GM18511 (cell line): ENCODE data around the gene CHCHD6.

ENCODE experiments used
- ATAC-seq: cut with Tn5 transposase; IDR thresholded peaks from one replicate; pipeline ENCODE4 v1.9.1; 2021; ENCODE audit warnings: mild to moderate bottlenecking, moderate library complexity; ENCODE audit not compliant: unreplicated experiment

Gene CHCHD6

DNA sequence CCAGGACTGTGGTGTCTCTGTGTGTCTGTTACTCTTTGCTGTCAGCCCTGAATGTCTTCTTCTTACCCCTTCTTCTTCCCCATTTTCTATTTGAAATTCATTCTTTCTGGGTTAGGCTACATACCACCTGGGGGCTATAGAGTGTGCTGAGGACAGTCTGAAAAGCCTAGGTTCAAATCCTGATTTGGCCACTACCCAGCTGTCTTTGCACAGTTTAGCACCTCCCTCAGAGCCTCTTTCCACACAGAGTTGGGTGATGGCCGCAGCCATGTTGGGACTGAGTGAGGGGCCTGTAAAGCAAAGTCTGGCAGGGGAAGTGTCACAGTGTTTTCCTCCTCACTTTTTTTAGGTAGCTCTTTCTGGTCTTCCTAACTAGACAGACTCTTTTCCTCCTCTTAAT, 113.7 kb downstream of the CHCHD6 start:
- no peak for ATAC-seq

DNA sequence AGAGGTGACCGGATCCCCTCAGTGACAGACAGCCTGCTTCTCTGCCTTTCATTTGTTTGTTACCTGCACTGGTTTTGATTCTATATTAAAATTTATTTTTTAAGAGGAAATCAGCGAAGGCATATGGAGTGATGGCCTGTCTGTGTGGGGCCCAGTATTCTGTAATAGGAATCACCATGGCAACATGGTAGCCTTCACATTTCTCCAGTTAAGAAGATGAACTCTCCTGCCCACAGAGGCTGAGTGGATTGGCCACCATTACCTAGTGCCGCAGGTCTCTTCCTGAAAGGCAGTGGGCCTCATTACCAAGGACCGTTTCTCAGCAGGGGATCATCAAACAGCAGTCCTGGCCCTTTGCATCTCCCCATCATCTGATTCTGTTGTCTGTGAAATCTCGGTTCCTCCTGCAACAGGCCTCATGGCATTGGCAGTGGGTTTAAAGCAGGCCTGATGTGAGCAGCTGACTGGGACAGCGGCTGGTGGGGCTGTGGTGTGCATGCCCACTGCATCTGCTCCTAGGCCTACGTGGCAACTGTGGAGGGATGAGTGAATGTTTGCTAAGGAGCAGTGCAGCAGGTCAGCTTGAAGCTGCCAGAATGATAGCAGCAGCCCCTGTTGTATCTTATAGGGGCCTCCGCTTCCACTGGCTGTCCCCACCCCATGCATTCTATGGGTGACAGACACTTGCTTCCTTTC, 114.5 kb downstream of the CHCHD6 start:
- ATAC-seq, result no peak

DNA sequence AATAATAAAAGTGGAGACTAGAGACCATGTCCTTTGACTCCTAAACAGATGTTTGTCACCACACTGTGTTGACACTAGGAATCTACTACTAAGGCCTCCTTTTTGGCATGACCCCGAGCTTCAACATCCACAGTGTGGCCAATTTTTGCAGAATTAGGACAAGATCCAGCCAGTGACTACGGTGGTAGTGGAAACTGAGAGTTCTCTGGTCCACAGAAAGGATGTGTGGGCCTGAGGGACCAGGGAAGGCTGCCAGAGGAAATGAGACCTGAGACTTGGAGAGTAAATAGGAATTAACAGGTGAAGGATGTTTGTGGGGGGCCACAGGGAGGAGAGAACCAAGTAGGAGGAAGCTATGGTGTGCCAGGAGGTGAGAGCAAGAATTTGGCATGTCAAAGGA, 122.7 kb downstream of the CHCHD6 start:
- ATAC-seq, result no peak

DNA sequence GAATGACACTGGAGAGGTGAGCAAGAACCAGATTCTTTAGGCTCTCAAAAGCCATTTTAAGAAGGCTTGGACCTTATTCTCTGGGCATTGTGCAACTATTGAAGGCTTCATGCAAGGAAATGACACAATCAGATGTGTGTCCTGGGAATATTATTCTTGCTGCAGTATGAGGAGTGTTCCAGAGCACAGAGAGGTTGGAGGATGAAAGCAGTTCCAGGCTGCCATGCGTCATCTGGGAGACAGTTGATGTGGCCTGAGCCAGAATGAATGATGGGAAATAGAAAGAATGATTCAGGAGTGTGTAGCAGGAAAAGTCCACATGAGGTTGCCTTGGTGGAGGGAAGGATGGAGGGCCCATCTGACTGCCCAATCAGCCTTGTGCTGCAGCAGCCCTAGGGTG, 123.1 kb downstream of the CHCHD6 start:
- ATAC-seq, result no peak

DNA sequence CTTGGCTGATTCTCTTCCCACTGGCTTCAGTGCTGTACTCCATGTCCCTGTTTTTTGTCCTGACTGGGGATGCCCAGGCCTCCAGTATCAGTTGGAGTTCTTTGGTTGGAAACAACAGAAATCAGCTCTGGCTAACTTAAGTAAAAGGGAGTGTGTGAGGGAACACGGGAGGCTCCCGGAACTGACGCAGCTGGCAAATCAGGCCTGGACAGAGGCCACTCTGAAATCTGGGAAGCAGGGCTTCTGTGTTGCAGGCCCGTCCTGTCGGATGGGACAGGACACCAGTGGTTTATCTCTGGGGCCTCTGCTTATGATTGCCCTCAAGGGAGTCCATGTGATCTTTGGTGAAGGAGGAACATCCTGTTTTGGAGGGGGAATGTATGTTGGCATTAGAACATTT, 124.3 kb downstream of the CHCHD6 start:
- ATAC-seq, result no peak

DNA sequence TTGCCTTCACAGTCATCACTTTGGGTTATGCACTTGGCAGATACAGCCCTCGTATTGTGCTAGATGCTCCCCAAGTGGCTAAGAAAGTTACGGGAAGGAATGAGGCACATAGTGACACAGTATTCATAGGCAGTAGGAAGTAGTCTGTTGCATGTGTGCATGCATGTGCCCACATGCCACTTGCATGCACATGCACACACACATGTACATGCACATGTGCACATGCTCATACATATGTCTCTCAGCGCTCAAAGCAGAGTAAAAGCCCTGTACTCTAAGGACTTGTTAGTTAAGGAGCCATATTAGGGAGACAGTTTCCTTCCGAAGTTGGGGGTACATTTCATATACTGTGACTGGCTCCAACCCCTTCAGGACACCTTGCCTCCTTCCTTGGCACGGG, 128.9 kb downstream of the CHCHD6 start:
- no peak for ATAC-seq

DNA sequence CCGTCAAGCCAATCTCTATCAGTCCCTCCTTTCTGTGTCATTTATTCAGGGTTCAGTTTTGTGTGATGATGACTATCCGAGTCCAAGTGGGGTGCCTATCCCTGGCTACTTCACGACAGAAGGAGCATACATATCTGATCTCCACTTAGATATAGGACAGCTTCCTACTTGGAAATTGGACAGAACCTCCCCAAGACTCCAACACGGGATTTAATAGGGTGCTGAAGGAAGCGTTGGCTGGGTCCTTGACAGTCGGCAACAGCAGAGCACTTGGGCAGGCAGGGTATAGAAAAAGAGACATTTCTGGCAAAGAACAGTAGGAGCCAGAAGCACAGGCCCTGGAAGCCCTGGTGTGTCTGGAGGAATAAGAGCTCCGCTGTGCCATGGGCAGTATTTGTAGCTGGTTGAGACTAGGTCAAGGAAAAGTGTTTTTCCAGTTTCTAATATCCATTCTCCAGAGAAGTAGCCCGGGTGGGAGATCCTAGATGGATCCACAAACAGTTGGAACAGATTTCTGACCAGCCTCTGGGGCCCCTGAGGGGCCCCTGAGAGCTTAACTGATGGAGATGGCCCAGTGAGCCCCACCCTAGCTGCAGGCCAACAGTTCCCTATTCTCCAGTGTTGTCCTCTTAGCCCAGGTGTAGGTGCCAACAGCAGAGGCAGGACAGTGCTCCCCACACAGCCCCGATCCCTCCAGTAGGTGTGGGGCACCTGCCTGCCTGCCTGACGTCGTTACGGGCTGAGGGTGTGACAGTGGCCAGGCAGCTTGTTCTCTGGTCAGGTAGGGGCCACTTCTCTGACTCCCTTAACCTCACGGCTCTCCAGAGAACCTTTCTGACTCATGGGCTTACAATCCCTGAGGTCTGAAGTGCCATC, 130.8 kb downstream of the CHCHD6 start:
- ATAC-seq, result no peak

DNA sequence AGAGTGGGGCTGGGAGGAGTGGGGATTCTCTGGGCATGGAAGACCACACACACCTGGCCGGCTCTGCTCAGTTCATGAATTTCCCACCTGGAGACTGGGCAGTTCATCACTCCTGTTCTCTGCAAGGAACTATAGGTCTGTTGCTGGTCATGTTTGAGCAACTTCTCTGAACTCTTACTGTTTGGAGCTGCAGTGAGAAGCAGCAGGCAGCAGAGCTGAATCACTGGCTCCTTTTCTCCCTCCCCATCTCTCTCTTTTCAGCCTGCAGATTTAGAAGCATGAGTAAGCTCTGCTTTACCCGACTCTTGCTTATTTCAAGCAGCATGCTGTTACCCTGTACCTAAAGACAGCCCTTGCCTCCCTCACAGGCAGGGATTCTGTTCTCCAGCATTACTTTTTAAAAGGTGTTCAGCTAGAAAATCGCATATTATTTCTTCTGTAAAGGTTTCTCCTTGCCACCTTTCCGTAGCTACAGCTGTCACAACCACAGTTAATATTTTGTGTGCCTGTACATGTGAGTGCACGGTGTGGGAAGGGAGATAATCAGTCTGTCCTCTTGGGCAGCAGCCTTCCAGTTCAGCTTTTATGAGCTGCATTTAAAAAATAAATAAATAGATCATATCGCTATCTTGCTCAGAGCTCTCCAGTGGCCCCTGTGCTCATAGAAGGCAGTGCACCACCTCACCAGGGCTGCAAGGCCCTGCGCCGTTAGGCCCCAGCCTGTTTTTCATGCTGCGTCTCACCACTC, 131.6 kb downstream of the CHCHD6 start:
- ATAC-seq, result no peak

DNA sequence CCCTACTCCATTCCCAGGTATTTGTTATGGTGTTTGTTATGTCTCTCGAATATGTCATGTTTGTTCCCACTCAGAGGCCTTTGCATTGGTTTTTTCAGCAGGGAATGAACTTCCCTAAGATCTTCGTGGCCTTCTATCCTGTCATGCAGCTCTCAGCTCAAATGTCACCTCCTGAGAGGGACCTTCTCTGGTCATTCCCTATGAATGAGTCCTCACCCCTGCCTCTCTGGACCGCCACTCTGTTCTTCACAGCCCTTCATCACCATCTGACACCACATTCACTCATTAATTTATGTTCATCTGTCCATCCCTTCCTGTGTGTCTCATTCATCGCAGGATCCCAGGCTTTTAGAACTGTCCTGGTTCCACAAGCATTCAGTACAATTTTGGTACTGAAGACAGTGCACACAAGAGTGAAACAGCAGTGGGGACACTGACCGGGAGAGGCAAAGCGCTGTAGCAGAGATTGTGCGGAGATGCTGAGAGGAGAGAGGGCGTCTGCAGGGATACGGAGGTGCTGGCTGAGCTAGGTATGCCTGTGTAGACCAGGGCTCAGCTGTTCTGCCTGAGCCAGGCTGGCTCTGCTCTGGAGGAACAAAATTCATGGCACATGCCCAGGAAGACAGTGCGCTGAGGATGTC, 132.3 kb downstream of the CHCHD6 start:
- no peak for ATAC-seq

DNA sequence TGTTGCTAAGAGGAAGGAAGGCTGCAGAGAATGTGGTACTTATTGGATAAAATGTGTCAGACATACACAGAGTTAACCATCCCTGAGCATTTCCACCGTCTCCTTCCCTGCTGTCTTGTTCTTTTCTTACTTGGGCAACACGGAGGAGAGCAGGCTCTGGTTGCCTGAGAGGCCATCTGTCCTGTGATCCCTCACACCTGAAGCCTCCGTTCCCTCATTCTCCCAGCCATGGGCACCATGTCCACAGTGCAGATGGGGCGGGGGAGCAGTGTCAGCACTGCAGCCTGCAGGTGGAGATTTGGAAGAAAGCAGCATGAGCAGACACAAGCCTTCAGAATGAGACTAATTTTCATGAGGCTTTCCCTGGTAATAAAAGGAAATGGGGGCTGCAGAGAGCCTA, 133.7 kb downstream of the CHCHD6 start:
- no peak for ATAC-seq

DNA sequence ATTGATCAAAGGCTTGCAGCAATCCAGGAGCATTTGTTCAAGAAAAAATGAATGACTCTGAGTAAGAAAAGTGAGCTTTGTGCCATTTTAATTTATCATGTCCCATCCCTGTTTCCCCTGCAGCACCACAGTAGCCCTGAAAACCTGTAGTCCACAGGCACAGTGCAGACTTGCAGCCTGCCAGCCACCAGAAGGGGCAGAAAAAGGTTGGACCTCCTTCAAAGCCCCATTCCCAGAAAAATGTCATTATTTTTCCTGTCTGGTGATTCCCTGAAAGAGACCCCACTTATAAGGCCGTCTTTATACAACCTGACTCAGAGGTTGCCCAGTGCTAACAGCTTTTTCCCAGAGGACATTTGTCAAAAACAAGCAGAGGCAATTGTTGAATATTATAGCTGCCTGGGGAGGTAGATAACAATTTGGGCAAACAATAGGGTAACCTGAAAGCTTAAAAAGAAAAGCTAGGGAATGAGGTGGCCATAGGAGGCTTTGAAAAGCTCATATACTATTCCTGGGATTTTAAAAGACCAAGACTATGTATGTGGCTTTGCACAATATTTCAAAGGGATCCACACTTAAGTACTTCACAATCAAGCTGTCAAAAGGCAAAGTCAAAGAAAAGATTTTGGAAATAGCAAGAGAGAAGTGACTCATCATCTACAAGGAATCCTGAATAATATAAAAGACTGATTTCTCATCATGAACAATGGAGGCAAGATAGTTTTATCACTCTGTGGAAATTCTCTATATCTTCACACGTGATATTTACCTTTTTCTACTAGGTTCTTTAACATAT, 142.1 kb downstream of the CHCHD6 start:
- no peak for ATAC-seq

DNA sequence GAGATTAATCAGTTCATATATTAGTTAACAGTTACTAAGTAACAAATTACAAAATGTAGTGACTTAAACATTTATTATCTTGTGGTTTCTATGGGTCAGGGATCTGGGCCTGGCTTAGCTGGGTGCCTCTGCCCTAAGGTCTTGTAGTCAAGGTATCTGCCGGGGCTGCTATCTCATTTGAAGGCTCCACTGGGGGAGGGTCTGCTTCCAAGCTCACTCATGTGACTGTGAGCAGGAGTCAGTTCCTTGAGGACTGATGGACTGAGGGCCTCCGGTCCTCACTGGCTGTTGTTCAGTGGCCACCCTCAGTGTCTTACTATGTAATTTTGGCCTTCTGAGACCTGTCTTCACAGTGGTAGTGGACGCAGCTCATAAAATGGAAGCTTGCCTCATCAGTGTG, 143.0 kb downstream of the CHCHD6 start:
- no peak for ATAC-seq

DNA sequence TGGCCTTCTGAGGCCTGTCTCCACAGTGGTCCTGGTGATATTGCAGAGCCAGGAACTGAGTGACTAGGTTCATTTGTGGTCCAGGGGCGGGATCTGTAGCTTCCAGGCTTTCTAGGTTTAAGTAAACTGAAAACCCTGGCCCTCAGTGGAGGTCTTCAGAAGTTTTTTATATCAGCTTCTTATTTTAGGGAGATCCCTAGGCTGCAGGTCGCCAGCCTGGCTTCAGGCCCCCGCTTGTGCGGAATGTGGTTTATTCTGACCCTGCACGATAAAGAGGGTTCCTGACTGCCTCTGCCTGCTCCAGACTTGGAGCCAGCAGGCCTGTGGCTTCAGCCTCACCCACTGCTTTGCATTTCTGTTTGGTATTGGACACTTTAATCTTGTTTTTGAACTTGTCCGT, 145.0 kb downstream of the CHCHD6 start:
- ATAC-seq, result no peak

DNA sequence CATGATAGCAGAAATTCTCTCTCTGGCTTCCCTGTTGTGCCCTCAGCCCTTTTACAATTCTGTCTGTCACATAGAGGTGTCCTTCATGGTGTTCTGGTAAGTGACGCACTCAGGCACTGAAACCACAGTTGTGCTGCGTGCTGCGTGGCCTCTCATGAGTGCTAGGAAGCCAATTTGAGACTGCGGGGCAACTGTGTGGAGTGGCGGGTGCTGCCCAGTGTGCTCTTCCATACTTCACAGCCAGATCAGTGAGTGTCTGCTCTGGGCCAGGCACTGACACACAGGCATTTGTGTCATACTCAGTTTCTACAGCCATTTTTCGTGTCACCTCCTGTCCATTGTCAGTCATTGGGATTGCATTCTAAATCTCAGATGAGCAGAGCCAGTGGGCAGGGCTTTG, 145.7 kb downstream of the CHCHD6 start:
- no peak for ATAC-seq

DNA sequence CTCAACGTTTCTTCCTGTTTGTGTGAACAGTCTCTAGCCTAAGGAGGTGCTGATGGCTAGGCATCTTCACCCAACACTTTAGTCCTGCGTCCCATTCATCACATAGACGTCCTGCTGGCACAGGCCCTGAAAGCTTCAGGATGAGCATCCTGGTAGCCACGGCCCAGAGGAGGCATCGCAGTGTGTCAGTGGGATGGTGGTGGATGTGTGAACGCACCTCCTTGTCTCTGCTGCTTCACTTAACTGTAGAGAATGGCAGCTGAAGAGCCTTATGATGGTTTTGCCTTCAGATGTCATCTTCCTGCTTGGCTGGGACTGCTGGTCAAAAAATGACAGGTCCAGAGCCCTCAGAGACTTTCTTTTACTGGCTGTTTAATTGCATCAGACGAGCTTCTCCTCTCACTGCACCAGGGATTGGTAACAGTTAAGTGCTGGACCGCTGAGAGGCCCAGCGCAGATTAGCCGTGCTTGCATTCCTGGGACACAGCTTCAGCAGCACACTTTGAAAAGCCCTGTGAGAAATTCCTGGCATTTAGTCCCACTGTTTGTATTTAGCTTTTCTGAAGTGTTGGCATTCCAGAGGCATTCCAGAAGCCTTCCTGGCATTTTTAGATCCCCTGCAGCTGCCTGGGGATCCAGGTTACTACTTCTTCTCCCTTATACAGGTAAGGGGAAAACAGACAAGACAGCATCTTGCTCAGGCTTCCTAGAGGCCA, 146.5 kb downstream of the CHCHD6 start:
- ATAC-seq, result no peak

DNA sequence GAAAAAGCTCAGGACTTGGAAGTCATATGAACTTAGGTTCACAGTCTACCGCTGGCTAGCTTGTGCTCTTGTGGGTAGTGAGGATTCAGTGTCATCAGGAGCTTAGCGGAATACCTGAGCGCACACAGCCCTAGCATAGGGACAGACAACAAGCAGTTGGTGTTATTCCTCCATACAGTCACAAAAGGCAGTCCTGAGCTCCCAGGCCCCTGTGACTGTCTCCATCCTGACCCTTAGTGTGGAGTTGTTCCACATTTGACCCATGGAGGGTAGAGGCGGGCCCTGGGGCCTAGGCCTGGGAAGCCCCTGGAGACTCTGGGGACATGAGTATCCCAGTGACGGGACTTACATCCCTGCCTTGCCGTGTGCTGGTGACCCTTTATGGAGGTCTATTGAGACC, 147.3 kb downstream of the CHCHD6 start:
- no peak for ATAC-seq

DNA sequence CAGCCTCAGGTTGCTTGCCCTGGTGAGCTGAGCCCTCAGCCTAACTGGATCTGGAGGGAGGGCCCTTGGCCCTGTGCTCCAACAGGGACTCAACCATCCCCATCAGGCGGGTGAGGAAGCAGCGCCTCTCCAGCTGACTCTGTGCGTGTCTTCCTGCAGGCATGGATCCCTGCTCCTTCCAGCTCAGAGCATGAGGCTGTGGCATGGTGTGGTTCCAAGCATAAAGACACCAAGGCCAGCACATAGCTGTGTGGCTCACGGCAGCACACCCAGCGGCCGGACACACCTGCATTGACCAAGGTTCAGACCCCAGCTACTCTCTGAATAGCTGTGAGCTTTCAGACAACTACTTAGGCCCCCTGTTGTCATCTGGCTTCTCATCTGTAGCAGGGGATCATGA, 147.9 kb downstream of the CHCHD6 start:
- ATAC-seq, result no peak

DNA sequence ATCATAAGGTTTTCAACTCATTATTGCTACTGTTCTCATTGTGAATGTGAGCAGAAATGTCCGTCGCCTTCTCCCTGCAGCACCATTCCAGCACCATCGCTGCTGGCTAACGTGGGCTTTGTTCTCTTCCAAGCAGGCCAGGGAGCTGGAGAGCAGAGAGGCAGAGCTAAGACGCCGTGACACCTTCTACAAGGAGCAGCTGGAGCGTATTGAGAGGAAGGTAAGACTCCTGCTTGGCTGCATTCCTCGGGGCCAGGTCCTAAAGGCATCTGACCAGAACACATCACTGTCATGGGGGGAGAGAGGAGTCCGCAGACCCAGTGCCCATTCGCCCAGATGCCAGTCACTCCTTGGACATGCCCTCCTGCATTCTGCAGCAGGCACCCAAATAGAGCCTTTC, 148.5 kb downstream of the CHCHD6 start:
- no peak for ATAC-seq

DNA sequence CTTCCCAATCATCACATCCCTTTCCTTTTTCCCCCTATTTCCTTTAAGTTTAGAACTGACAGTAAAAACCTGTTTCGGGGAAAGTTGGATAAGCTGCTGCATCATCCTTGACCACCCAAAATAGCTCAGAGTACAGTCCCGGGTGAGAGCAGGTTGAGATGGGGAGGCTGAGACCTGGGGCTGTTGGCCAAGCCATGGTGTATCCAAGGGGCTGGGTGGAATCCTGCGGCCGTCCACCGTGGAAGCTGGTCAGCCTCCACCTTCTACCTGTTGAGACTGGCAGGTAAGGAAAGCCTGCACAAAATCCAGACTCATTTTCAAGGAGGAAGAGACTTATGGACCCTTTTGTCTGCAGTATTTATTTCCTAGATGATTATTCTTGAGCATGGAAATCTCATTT, 150.6 kb downstream of the CHCHD6 start:
- ATAC-seq, result no peak

DNA sequence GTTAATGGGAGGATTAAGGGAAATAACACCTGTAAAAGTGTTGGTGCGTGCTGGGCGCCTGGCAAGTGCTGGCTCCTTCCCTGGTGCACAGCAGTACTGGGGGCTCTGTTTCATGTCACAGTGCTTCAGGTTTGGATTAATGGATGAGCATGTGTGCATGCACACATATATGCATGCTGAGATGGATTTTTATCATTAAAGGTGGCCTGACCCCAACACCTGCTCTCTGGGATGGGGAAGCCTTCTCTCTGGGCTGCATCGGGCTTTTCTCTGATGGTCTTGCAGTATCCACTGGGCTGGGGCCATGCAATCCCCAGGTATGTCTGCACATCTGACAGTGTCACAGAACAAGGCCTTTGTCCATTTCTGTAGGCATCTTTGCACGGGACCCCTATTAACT, 151.3 kb downstream of the CHCHD6 start:
- ATAC-seq, result no peak
